ENCODE measurements around the gene VAV2. TPM values are rescaled to one million over a fixed set of nuclear protein-coding genes. Genes with fewer than 3 reads are reported as not detected.

Gene VAV2
- total RNA-seq, 4 donors from 2014 or later: 4.7 to 42.2 (median 15.8) TPM

DNA sequence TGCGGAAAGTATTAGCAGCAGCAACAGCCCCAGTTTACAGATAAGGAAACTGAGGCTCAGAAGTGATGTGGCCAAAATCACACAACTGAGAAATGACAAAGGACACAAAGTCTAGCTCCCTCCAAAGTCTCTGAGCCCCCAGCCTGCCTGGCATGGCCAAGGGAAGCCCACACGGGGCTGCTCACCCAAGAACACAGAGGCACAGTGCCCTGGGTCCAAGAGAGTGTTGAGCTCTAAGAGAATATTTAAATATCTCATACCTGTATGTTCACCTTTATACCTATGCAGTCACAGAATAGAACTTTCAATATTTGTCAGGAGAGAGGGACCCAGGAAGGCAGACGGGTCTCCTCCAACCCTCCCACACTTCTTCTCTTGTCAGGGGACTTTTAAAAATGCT is 16.6 kb downstream of the VAV2 start:
- DNase-seq: no peak

DNA sequence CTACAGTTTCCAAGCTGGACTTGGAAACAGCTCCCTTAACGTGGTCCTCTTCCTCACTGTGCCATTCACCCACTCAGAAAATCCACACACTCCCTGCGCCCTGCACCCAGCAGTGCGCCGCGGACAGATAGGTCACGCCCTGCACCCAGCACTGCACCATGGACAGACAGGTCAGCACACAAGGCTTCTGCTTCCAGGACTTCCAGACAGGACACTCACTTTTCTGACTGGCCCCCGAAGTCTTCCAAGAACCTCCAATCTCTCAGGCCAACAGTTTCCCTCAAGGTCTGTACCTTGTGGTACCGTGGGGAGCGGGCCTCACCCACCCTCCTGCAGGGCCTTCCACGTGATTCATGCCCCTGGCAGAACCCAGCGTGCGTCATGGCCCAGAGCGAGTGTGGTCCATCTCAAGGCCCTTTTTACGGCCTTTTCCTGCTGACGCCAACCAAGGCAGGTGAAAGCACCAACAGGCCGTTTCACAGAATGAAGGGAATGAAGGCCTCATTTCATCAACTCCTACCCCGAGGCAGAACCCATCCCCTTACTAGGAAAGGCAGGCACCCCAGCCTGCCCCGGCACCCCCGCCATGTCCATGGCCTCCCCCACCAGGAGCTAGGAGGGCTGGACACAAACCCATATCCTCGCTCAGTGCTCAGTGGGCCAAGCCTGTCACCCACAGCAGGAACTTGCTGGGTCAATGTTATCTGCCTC is 17.3 kb downstream of the VAV2 start:
- no peak for TF ChIP-seq POLR2A (IDR thresholded peaks at IDR 0.05)
- TF ChIP-seq, protein P1, sequence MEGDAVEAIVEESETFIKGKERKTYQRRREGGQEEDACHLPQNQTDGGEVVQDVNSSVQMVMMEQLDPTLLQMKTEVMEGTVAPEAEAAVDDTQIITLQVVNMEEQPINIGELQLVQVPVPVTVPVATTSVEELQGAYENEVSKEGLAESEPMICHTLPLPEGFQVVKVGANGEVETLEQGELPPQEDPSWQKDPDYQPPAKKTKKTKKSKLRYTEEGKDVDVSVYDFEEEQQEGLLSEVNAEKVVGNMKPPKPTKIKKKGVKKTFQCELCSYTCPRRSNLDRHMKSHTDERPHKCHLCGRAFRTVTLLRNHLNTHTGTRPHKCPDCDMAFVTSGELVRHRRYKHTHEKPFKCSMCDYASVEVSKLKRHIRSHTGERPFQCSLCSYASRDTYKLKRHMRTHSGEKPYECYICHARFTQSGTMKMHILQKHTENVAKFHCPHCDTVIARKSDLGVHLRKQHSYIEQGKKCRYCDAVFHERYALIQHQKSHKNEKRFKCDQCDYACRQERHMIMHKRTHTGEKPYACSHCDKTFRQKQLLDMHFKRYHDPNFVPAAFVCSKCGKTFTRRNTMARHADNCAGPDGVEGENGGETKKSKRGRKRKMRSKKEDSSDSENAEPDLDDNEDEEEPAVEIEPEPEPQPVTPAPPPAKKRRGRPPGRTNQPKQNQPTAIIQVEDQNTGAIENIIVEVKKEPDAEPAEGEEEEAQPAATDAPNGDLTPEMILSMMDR (IDR thresholded peaks at IDR 0.05): no peak
- intact Hi-C loops (cut with DNase I; ENCODE audit: low total_unique reads): no loop called here
- H3K27ac ChIP-seq: peak overlapping the region in 1 of 2 donors; percentile 23
- H3K9me3 ChIP-seq: no peaks in the 10 kb centered on the region
- H3K36me3 ChIP-seq: no peaks in the 10 kb centered on the region
- no peaks in the 10 kb centered on the region for H3K27me3 ChIP-seq
- peaks cover 0 to 15% of the 10 kb centered on the region in 2 donors for H3K4me1 ChIP-seq
- H3K4me3 ChIP-seq: no peak overlapping the region
- peak in 1 of 2 donors; percentile 50 for DNase-seq

More for the DNA sequence above, 16.6 kb downstream of the VAV2 start:
- H3K9me3 ChIP-seq: no peaks in the 10 kb centered on the region
- H3K36me3 ChIP-seq: no peaks in the 10 kb centered on the region
- intact Hi-C loops (cut with DNase I; ENCODE audit: low total_unique reads): no loop called here
- H3K4me3 ChIP-seq: no peak overlapping the region
- no peak for TF ChIP-seq POLR2A (IDR thresholded peaks at IDR 0.05)
- TF ChIP-seq, protein P1 (IDR thresholded peaks at IDR 0.05): no peak
- H3K4me1 ChIP-seq: peaks cover 0 to 15% of the 10 kb centered on the region in 2 donors
- H3K27me3 ChIP-seq: no peaks in the 10 kb centered on the region
- H3K27ac ChIP-seq: no peak overlapping the region

DNA sequence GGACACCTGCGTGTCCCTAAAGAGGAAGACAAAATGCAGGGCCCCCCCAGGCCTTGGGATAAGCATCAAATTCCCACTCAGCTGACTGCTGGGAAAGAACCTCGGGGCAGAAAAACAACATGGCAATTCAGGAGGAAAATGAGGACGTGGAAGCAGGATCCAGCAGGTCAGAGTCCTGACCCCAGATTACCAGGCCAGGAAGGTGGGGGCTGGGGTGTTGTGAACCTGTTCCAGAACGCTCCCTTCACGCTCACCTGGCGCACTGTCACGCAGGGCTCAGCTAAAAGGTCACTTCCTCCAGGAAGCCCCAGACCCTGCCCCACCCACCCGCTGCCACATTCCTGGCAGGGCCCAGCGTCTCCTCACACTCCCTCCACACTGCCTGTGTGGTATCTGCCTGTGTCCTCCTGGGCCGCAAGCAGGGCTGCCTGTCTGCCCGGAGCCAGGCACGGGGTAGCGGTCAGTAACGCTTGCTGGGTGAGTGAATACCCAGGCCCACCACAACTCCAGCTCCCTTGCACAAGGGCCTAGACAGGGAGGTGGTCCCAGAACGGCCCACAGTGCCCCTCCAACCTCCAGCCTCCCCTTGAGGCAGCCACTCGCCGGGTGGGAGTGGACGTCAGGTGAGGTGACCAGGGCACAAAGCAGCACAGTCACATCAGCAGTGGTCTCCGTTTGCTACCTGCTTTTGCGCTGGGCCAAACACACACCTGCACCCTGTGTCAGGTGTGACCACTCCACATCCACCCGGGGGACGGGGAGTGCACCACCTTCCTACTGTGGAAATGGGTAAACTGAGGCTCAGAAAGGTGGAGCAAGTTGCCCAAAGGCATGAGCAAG is 18.1 kb downstream of the VAV2 start:
- Histone ChIP-seq H3K27me3 (no peaks in the 10 kb centered on the region), H3K27ac (no peak overlapping the region), H3K4me3 (no peak overlapping the region), H3K36me3 (no peaks in the 10 kb centered on the region), H3K4me1 (peaks cover 0 to 11% of the 10 kb centered on the region in 2 donors), H3K9me3 (no peaks in the 10 kb centered on the region)
- TF ChIP-seq POLR2A (IDR thresholded peaks at IDR 0.05): no peak
- TF ChIP-seq, protein P1 (IDR thresholded peaks at IDR 0.05): no peak
- intact Hi-C loops (cut with DNase I; ENCODE audit: low total_unique reads): no loop called here
- no peak for DNase-seq

DNA sequence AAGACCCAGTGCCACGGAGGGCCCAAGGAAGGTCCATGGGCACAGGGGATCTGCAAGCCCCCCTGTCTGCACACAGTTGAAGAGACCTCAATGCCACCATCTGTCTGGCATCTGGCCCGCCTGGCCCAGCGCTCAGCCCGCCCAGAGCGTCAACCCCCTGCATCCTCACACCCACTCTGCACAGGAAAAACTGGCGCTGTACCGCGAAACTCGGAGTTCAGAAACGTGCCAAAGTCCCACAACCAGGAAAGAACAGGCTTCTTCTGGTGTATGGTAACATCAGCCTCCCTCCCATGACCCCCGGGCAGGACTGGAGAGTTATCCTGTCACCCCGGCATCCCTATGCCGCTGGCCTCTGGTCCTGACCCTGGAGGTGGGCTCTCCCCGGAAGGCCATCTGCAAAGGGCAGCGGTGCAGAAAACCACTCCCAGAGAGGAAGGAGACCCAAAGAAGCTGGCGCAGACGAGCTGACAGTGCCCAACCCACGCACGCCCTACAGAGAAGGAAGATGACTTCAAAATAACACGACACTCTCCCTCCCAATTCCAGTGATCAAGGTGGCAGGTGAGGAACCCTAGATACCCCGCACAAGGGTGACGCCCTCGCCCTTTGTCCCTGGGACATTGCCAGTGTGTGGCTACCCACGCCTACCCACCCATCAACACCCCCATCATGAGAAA is 18.9 kb downstream of the VAV2 start:
- no peaks in the 10 kb centered on the region for H3K27me3 ChIP-seq
- H3K9me3 ChIP-seq: no peaks in the 10 kb centered on the region
- H3K36me3 ChIP-seq: no peaks in the 10 kb centered on the region
- intact Hi-C loops (cut with DNase I; ENCODE audit: low total_unique reads): no loop called here
- no peak overlapping the region for H3K27ac ChIP-seq
- TF ChIP-seq POLR2A (IDR thresholded peaks at IDR 0.05): no peak
- TF ChIP-seq, protein P1 (IDR thresholded peaks at IDR 0.05): no peak
- H3K4me1 ChIP-seq: peaks cover 0 to 11% of the 10 kb centered on the region in 2 donors
- no peak for DNase-seq
- no peak overlapping the region for H3K4me3 ChIP-seq

Measured in uterus (tissue), 4 donors.